Fibroblast of mammary gland (primary cell): Measurements from ENCODE around the gene STING1.

ENCODE experiments used
- DNase-seq: peaks from one replicate; pipeline ENCODE4 v3.0.0-alpha.2; 2010; ENCODE audit warnings: low read depth
- H3K4me3 ChIP-seq: 2 replicates; pipeline ENCODE4 v1.5.1; 2011; ENCODE audit warnings: low read depth, mild to moderate bottlenecking, low read length, moderate library complexity; ENCODE audit not compliant: control insufficient read depth
- CTCF ChIP-seq: conservative IDR thresholded peaks from 2 replicates; pipeline ENCODE4 v1.5.1; 2011; ENCODE audit warnings: low read depth, low read length, inconsistent platforms; ENCODE audit not compliant: control insufficient read depth, insufficient read depth

The STING1 gene

GRCh38 chr5:139439013-139439903, 43.3 kb downstream of the STING1 start, which contains the start of gene DNAJC18:
Gene DNAJC18 (minus strand): TSS chr5:139439525. CDS start chr5:139439445, 80 bp downstream.
- H3K4me3 ChIP-seq, result peak within 1 kb of the TSS; percentile 99
- no peak for TF ChIP-seq CTCF
- peak; percentile 92 for DNase-seq

- H3K4me3 ChIP-seq, result peak overlapping the region; percentile 99
- no peak for DNase-seq
- TF ChIP-seq CTCF, result no peak
Measured at GRCh38 chr5:139438707-139439012, 43.9 kb downstream of the STING1 start.

- TF ChIP-seq CTCF, result no peak
- DNase-seq, result no peak
- H3K4me3 ChIP-seq, result no peak overlapping the region
Measured at GRCh38 chr5:139435676-139436075, 46.9 kb downstream of the STING1 start.

GRCh38 chr5:139431706-139432105, 50.9 kb downstream of the STING1 start:
- no peak for TF ChIP-seq CTCF
- no peak overlapping the region for H3K4me3 ChIP-seq
- no peak for DNase-seq

- DNase-seq, result no peak
- H3K4me3 ChIP-seq, result no peak overlapping the region
- no peak for TF ChIP-seq CTCF
Measured at GRCh38 chr5:139430015-139430414, 52.5 kb downstream of the STING1 start.

GRCh38 chr5:139426203-139426885, 56.2 kb downstream of the STING1 start:
- DNase-seq, result no peak
- H3K4me3 ChIP-seq, result no peak overlapping the region
- no peak for TF ChIP-seq CTCF
